ENCODE data around the gene DACT2. TPM values are rescaled to one million over a fixed set of nuclear protein-coding genes. Genes with fewer than 3 reads are reported as not detected.

The DACT2 gene
- total and polyA plus RNA-seq, 2 of the 8 experiments (the other 6 are each of a cell fraction or from before 2014, with no cell fraction given): 2.9 to 3.1 TPM

DNA sequence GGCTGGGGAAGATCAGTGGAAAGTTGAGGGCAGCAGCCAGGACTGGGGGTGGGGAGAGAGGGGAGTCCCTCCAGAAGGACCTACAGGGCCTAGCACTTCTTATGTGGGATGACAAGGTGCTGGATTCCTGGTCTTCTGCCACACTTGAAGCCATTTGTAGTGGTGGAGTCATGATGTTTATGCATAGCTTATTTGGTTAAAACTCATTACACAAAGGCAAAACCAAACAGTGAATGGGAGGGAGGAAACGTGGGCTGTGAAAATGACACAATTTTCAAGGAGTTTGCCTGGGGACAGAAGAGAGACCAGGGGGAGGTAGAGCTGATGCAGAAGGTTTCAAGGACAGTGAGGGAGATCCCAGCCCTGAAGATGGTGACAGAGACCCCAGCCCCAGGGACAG lies 50.8 kb downstream of the DACT2 start:
- Histone ChIP-seq H3K18ac (ENCODE audit: extremely low read depth, low read length) (no peak overlapping the region), H3K4me1 (replicated peaks in 1 of 4; ENCODE audit: control insufficient read depth in 3 of 4, insufficient read depth in 4 of 4, low read length in 3 of 4) (peaks cover 0 to 9% (median 4%) of the 10 kb centered on the region in 4 experiments; a peak in 6 of 7 replicates), H3K56ac (replicated peaks; ENCODE audit: insufficient read length, low read depth, low read length) (no peak overlapping the region), H2BK15ac (ENCODE audit: low read length) (no peak overlapping the region), H3K9me3 (ENCODE audit: insufficient read depth in 2 of 2, low read depth in 1 of 2, low read length in 1 of 2) (no peaks in the 10 kb centered on the region), H3K4ac (replicated peaks; ENCODE audit: insufficient read length, low read depth, low read length) (no peak overlapping the region), H3K36me3 (ENCODE audit: control insufficient read depth in 2 of 4, insufficient read depth in 4 of 4, low read length in 3 of 4) (no peaks in the 10 kb centered on the region), H2BK120ac (replicated peaks; ENCODE audit: low read depth, low read length) (no peak overlapping the region), H4K8ac (ENCODE audit: extremely low read depth, insufficient read depth, low read length) (no peak overlapping the region), H3K79me2 (ENCODE audit: control insufficient read depth in 1 of 2, insufficient read depth in 2 of 2, low read length in 2 of 2) (no peaks in the 10 kb centered on the region), H3K27ac (ENCODE audit: low read depth, low read length) (no peak overlapping the region), H4K91ac (replicated peaks; ENCODE audit: insufficient read length, low read length) (no peak overlapping the region), H2AK5ac (ENCODE audit: low read depth, low read length) (no peak overlapping the region), H2BK5ac (ENCODE audit: low read depth, low read length) (no peak overlapping the region), H3K14ac (ENCODE audit: insufficient read length) (no peak overlapping the region), H2BK20ac (ENCODE audit: low read length) (no peak overlapping the region), H3K23ac (ENCODE audit: insufficient read length) (no peak overlapping the region), H3K79me1 (ENCODE audit: low read depth, low read length) (no peaks in the 10 kb centered on the region), H4K5ac (ENCODE audit: insufficient read length, low read depth, low read length) (no peak overlapping the region), H3K27me3 (replicated peaks in 1 of 4; ENCODE audit: control insufficient read depth in 3 of 4, extremely low read depth in 1 of 4, insufficient read depth in 3 of 4, low read length in 3 of 4) (no peaks in the 10 kb centered on the region), H3K4me2 (ENCODE audit: insufficient read depth in 1 of 2, low read depth in 2 of 2, low read length in 2 of 2) (no peak overlapping the region), H2AFZ (ENCODE audit: low read length) (no peak overlapping the region), H3K4me3 (ENCODE audit: extremely low read depth in 1 of 4, insufficient read depth in 2 of 4, low read depth in 3 of 4, low read length in 4 of 4) (no peak overlapping the region), H3K9ac (replicated peaks in 1 of 4; ENCODE audit: extremely low read depth in 1 of 4, low read depth in 3 of 4, low read length in 3 of 4) (no peak overlapping the region), H4K20me1 (replicated peaks in 1 of 2; ENCODE audit: control insufficient read depth in 1 of 2, insufficient read depth in 2 of 2, low read length in 2 of 2) (peaks cover 0 to 4% of the 10 kb centered on the region in 2 experiments), H2BK12ac (ENCODE audit: low read depth, low read length) (no peak overlapping the region; the same call in 1 of the 2 replicates), H3K23me2 (ENCODE audit: low read depth, low read length) (peaks cover 7% of the 10 kb centered on the region; the same call in 1 of the 2 replicates)
- TF ChIP-seq SP2 (IDR thresholded peaks at IDR 0.05; ENCODE audit: low read length): no peak
- no peak for TF ChIP-seq SUZ12 (IDR thresholded peaks at IDR 0.05; ENCODE audit: low read length)
- no peak for TF ChIP-seq SP4 (IDR thresholded peaks at IDR 0.05; ENCODE audit: low read length)
- no peak for TF ChIP-seq KDM4A (IDR thresholded peaks at IDR 0.05; ENCODE audit: low read depth, low read length, severe bottlenecking)
- no peak for TF ChIP-seq CHD1 (IDR thresholded peaks at IDR 0.05; ENCODE audit: low read depth, low read length)
- no peak for TF ChIP-seq SIRT6 (IDR thresholded peaks at IDR 0.05; ENCODE audit: low read length)
- TF ChIP-seq KDM1A (IDR thresholded peaks at IDR 0.05; ENCODE audit: borderline replicate concordance, low read length): no peak
- TF ChIP-seq POLR2AphosphoS5 (IDR thresholded peaks at IDR 0.05; ENCODE audit: low read depth, low read length): no peak
- TF ChIP-seq HDAC6 (IDR thresholded peaks at IDR 0.05; ENCODE audit: low read depth, low read length): no peak
- TF ChIP-seq BACH1 (IDR thresholded peaks at IDR 0.05; ENCODE audit: low read length): no peak
- no peak for TF ChIP-seq BCL11A (IDR thresholded peaks at IDR 0.05; ENCODE audit: low read depth in 2 of 2, low read length in 2 of 2)
- DNase-seq (ENCODE audit: low read depth in 1 of 2, low spot score in 2 of 2) (no peak), FAIRE-seq (no peak)
- 78% methylated on average over 1 of the region's 1 CpG; no CpG with 5 or more reads in 1 of the 2 experiments for WGBS, 2 experiments (ENCODE audit: extremely low coverage in 1 of 2, insufficient coverage in 1 of 2, insufficient read length in 1 of 2, insufficient replicate concordance in 2 of 2, low coverage in 1 of 2, low lambda C conversion rate in 2 of 2, missing lambda C conversion rate in 1 of 2)
- ChIA-PET POLR2A (ENCODE audit: partially characterized antibody) (no interaction called here), CTCF (ENCODE audit: partially characterized antibody) (interaction anchor here (1.8 kb wide), 1 partner anchor 9 kb away, joined by 5 read pairs; no protein-coding TSS in a partner anchor)
